A673 (cell line): Measurements from ENCODE around the gene NPR2. TPM values are rescaled to one million over a fixed set of nuclear protein-coding genes. Genes with fewer than 3 reads are reported as not detected.

Experiments
- BruUV-seq: library from RNA; stranded (reverse); fragments of 400-500 nt; replicated peaks from 2 replicates; lab custom pipeline; 2021; lab: Mats Ljungman, UMichigan
- CTCF ChIA-PET: fragments of 300-600 bp; sonication (Branson Sonifier 250); formaldehyde crosslinking; loops from one replicate; lab custom pipeline; 2022; ENCODE audit warnings: antibody characterized with exemption; lab: Charles Lee
- POLR2A ChIA-PET: fragments of 300-600 bp; sonication (Branson Sonifier 250); formaldehyde crosslinking; loops from one replicate; lab custom pipeline; 2022; ENCODE audit warnings: antibody characterized with exemption; ENCODE audit not compliant: low non-redundant PET; lab: Charles Lee
- DNase-seq: peaks from one replicate; pipeline ENCODE4 v3.0.0-alpha.2; 2015; ENCODE audit warnings: low spot score
- H3K27ac ChIP-seq: fragments of 200-600 bp; sonication (generic); 2 replicates; pipeline ENCODE4 v1.5.1; 2016; ENCODE audit warnings: mixed run types, low read depth, mild to moderate bottlenecking, mixed read lengths, antibody characterized with exemption, low read length; ENCODE audit not compliant: poor library complexity, severe bottlenecking
- H3K27me3 ChIP-seq: fragments of 200-600 bp; sonication (generic); replicated peaks from 2 replicates; pipeline ENCODE4 v1.6.1; 2017; ENCODE audit warnings: mixed run types, low read depth, mild to moderate bottlenecking, mixed read lengths, antibody characterized with exemption, low read length; ENCODE audit not compliant: insufficient read depth, poor library complexity
- H3K36me3 ChIP-seq: fragments of 200-600 bp; sonication (generic); 2 replicates; pipeline ENCODE4 v1.6.1; 2016; ENCODE audit warnings: mixed run types, mild to moderate bottlenecking, mixed read lengths, antibody characterized with exemption, low read length; ENCODE audit not compliant: insufficient read depth, poor library complexity, severe bottlenecking
- H3K4me1 ChIP-seq: fragments of 200-600 bp; sonication (generic); 2 replicates; pipeline ENCODE4 v1.6.1; 2017; ENCODE audit warnings: mixed run types, mild to moderate bottlenecking, mixed read lengths, antibody characterized with exemption, low read length; ENCODE audit not compliant: insufficient read depth, poor library complexity, severe bottlenecking
- H3K4me3 ChIP-seq: fragments of 200-600 bp; sonication (generic); 2 replicates; pipeline ENCODE4 v1.5.1; 2016; ENCODE audit warnings: low read depth, mixed run types, mild to moderate bottlenecking, mixed read lengths, low read length; ENCODE audit not compliant: poor library complexity, severe bottlenecking
- H3K9me3 ChIP-seq: fragments of 200-600 bp; sonication (generic); 2 replicates; pipeline ENCODE4 v1.6.1; 2016; ENCODE audit warnings: mixed run types, low read depth, mild to moderate bottlenecking, mixed read lengths, antibody characterized with exemption, low read length; ENCODE audit not compliant: poor library complexity, severe bottlenecking
- CTCF ChIP-seq: fragments of 300-800, 200-600 bp; sonication (generic); conservative IDR thresholded peaks from 2 replicates; pipeline ENCODE4 v1.5.1; 2017; ENCODE audit warnings: low read depth, mild to moderate bottlenecking, antibody characterized with exemption, low read length, moderate library complexity, mixed read lengths
- EZH2 ChIP-seq: fragments of 200-600 bp; sonication (generic); IDR thresholded peaks from 2 replicates; pipeline ENCODE4 v1.6.1; 2017; ENCODE audit warnings: borderline replicate concordance, low read depth, mild to moderate bottlenecking, mixed read lengths, antibody characterized with exemption, low read length; ENCODE audit not compliant: poor library complexity, severe bottlenecking
- intact Hi-C: fragments of 100-400 bp; cut with micrococcal nuclease; formaldehyde crosslinking; loops from one replicate; pipeline ENCODE4 v1.10.0; 2022; ENCODE audit not compliant: unreplicated experiment
- total RNA-seq: library from RNA; stranded (reverse); gene quantifications from 2 replicates; pipeline ENCODE4 v1.2.3, GENCODE V29; 2021

NPR2 gene
- total RNA-seq, 1 experiment from 2014 or later, result 9.1 TPM

GRCh38 chr9:35852876-35853865 is 61.8 kb downstream of the NPR2 start:
- DNase-seq, result no peak
- no TSS peak for BruUV-seq
- Histone ChIP-seq H3K27ac (no peak overlapping the region), H3K4me3 (no peak overlapping the region), H3K9me3 (no peaks in the 10 kb centered on the region), H3K4me1 (no peaks in the 10 kb centered on the region), H3K36me3 (no peaks in the 10 kb centered on the region), H3K27me3 (no peaks in the 10 kb centered on the region)
- intact Hi-C loops, result no loop called here
- ChIA-PET CTCF (no interaction called here), POLR2A (no interaction called here)
- no peak for TF ChIP-seq CTCF
- no peak for TF ChIP-seq EZH2

- POLR2A ChIA-PET, result no interaction called here
- H3K36me3 ChIP-seq, result no peaks in the 10 kb centered on the region
- TF ChIP-seq CTCF (no peak), EZH2 (no peak)
These were observed 62.8 kb downstream of the NPR2 start for GRCh38 chr9:35854091-35854762.

DNA sequence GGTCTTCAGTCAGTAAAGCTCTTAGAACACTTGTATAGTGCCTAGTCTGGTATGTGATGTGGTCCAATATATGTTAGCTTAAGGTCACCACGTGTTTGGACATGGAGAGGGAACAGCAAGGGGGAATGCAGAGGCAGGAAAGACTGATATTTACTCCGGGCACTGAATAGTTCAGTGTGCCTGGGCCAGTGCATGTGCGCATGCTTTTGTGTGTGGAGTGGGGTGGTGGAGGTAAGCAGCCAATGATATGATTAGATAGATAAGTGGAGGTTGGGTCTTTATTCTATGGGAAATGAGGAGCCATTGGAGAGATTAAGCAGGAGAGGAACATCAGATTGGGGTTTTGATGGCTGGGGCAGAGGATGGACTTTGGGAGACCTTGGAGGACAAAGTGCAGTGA is 64.8 kb downstream of the NPR2 start:
- H3K36me3 ChIP-seq, result no peaks in the 10 kb centered on the region
- no TSS peak for BruUV-seq

More at GRCh38 chr9:35854091-35854762, 62.8 kb downstream of the NPR2 start:
- Histone ChIP-seq H3K9me3 (no peaks in the 10 kb centered on the region), H3K4me3 (no peak overlapping the region), H3K4me1 (no peaks in the 10 kb centered on the region), H3K27me3 (no peaks in the 10 kb centered on the region), H3K27ac (no peak overlapping the region)
- intact Hi-C loops, result no loop called here
- BruUV-seq, result no TSS peak
- no peak for DNase-seq
- CTCF ChIA-PET, result no interaction called here

More for the DNA sequence above, 64.8 kb downstream of the NPR2 start:
- Histone ChIP-seq H3K27me3 (no peaks in the 10 kb centered on the region), H3K4me3 (no peak overlapping the region), H3K9me3 (no peaks in the 10 kb centered on the region), H3K27ac (no peak overlapping the region), H3K4me1 (no peaks in the 10 kb centered on the region)
- TF ChIP-seq EZH2, result no peak
- TF ChIP-seq CTCF, result no peak
- DNase-seq, result no peak
- ChIA-PET CTCF (no interaction called here), POLR2A (no interaction called here)
- intact Hi-C loops, result no loop called here
